Measurements from ENCODE around the gene ADH4.

Gene ADH4

DNA sequence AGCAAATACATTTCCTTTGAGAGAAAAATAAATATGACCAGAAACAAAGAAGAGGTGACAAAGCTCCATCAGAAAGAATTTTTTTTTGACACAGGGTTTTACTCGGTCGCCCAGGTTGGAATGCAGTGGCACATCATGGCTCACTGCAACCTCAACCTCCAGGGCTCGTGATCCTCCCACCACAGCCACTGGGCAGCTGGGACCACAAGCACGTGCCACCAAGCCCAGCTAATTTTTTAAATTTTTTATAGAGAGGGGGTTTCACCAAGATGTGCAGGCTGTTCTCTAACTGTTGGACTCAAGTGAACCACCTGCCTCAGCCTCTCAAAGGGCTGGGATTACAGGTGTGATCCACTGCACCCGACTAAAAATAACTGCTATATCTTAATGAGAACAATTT, 65.8 kb downstream of the ADH4 start:
- no peak for ATAC-seq

DNA sequence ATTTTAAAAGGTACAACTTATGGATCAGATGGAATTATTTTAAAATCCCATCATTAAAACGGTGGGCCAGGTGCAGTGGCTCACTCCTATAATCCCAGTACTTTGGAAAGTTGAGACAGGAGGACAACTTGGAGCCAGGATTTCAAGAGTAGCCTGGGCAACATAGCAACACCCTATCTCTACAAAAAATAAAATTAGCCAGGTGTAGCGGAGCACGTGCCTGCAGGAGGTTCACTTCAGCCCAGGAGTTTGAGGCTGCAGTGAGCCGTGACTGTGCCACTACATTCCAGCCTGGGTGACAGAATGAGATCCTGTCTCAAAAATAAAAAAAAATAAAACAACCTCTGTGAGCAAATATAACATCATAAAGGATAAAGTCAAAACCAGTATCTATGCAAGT, 66.9 kb downstream of the ADH4 start:
- no peak for TF ChIP-seq SNAI2 (CRISPR knock-in tag; IDR thresholded peaks at IDR 0.05)
- TF ChIP-seq, protein P1, sequence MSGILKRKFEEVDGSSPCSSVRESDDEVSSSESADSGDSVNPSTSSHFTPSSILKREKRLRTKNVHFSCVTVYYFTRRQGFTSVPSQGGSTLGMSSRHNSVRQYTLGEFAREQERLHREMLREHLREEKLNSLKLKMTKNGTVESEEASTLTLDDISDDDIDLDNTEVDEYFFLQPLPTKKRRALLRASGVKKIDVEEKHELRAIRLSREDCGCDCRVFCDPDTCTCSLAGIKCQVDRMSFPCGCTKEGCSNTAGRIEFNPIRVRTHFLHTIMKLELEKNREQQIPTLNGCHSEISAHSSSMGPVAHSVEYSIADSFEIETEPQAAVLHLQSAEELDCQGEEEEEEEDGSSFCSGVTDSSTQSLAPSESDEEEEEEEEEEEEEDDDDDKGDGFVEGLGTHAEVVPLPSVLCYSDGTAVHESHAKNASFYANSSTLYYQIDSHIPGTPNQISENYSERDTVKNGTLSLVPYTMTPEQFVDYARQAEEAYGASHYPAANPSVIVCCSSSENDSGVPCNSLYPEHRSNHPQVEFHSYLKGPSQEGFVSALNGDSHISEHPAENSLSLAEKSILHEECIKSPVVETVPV (CRISPR knock-in tag; IDR thresholded peaks at IDR 0.05): no peak
- TF ChIP-seq ZNF70 (CRISPR knock-in tag; IDR thresholded peaks at IDR 0.05): no peak
- ATAC-seq: no peak

More for the DNA sequence above, 65.8 kb downstream of the ADH4 start:
- TF ChIP-seq GLIS3 (CRISPR knock-in tag; IDR thresholded peaks at IDR 0.05) (no peak), TOX (CRISPR knock-in tag; IDR thresholded peaks at IDR 0.05; ENCODE audit: borderline replicate concordance) (no peak)

DNA sequence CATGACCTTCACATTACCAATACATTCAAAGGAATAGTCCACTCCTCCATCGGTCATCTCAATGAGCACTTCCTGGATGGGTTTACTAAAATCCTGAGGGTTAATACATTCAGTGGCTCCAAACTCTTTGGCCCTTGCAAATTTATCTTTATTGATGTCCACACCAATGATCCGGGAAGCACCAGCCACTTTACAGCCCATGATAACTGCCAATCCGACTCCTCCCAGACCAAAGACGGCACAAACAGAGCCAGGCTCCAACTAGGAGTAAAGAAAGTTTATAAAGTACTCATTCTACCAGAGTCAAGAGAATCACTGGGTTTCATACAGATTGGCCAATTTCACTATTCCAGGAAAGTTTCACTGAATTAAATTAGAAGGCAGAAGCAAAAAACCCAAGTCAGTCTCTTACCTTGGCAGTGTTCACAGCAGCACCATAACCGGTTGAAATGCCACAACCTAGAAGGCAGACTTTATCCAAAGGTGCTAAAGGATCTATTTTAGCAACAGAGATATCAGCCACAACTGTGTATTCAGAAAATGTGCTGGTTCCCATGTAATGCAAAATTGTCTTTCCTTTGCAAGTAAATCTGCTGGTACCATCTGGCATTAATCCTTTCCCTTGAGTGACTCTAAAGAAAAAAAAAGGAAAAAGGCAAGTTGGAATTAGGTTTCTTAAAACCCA, 67.7 kb downstream of the ADH4 start:
- no peak for ATAC-seq
- TF ChIP-seq ZFP3 (CRISPR knock-in tag; IDR thresholded peaks at IDR 0.05): no peak
- TF ChIP-seq PPARA (CRISPR knock-in tag; IDR thresholded peaks at IDR 0.05; ENCODE audit: borderline replicate concordance): no peak
- TF ChIP-seq SNAI2 (CRISPR knock-in tag; IDR thresholded peaks at IDR 0.05): no peak
- TF ChIP-seq ZC3H10 (CRISPR knock-in tag; IDR thresholded peaks at IDR 0.05): no peak
- no peak for TF ChIP-seq ISL1 (CRISPR knock-in tag; IDR thresholded peaks at IDR 0.05)
- TF ChIP-seq ZFP30 (CRISPR knock-in tag; IDR thresholded peaks at IDR 0.05): no peak
- TF ChIP-seq, protein P2, sequence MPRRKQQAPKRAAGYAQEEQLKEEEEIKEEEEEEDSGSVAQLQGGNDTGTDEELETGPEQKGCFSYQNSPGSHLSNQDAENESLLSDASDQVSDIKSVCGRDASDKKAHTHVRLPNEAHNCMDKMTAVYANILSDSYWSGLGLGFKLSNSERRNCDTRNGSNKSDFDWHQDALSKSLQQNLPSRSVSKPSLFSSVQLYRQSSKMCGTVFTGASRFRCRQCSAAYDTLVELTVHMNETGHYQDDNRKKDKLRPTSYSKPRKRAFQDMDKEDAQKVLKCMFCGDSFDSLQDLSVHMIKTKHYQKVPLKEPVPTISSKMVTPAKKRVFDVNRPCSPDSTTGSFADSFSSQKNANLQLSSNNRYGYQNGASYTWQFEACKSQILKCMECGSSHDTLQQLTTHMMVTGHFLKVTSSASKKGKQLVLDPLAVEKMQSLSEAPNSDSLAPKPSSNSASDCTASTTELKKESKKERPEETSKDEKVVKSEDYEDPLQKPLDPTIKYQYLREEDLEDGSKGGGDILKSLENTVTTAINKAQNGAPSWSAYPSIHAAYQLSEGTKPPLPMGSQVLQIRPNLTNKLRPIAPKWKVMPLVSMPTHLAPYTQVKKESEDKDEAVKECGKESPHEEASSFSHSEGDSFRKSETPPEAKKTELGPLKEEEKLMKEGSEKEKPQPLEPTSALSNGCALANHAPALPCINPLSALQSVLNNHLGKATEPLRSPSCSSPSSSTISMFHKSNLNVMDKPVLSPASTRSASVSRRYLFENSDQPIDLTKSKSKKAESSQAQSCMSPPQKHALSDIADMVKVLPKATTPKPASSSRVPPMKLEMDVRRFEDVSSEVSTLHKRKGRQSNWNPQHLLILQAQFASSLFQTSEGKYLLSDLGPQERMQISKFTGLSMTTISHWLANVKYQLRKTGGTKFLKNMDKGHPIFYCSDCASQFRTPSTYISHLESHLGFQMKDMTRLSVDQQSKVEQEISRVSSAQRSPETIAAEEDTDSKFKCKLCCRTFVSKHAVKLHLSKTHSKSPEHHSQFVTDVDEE (CRISPR knock-in tag; IDR thresholded peaks at IDR 0.05): no peak
- no peak for TF ChIP-seq ZNF8 (CRISPR knock-in tag; IDR thresholded peaks at IDR 0.05)
- TF ChIP-seq CSDC2 (CRISPR knock-in tag; IDR thresholded peaks at IDR 0.05): no peak
- TF ChIP-seq, protein P3, sequence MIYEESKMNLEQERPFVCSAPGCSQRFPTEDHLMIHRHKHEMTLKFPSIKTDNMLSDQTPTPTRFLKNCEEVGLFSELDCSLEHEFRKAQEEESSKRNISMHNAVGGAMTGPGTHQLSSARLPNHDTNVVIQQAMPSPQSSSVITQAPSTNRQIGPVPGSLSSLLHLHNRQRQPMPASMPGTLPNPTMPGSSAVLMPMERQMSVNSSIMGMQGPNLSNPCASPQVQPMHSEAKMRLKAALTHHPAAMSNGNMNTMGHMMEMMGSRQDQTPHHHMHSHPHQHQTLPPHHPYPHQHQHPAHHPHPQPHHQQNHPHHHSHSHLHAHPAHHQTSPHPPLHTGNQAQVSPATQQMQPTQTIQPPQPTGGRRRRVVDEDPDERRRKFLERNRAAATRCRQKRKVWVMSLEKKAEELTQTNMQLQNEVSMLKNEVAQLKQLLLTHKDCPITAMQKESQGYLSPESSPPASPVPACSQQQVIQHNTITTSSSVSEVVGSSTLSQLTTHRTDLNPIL (CRISPR knock-in tag; IDR thresholded peaks at IDR 0.05; ENCODE audit: low read depth): no peak
- no peak for TF ChIP-seq ZNF70 (CRISPR knock-in tag; IDR thresholded peaks at IDR 0.05)
- TF ChIP-seq TCF4 (CRISPR knock-in tag; IDR thresholded peaks at IDR 0.05; ENCODE audit: borderline replicate concordance): no peak

DNA sequence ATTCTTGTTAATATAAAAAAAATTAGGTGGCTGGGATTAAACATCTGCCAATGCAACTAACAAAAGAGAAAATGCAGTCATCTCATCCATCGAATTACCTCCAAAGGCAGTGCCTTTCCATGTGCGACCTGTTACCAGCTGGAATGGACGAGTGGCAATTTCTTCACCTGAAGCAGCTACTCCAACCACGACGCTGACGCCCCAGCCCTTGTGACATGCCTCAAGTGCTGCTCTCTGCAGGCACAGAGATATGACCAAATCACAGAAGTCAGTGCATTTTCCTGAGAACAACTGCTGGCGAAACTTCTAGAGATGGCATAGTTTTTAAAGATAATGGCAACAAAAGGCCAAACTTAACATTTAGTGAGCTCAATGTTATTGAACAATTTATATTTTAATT, 69.3 kb downstream of the ADH4 start:
- ATAC-seq: no peak
- TF ChIP-seq, protein P3 (CRISPR knock-in tag; IDR thresholded peaks at IDR 0.05; ENCODE audit: low read depth): no peak
- TF ChIP-seq ZFP3 (CRISPR knock-in tag; IDR thresholded peaks at IDR 0.05) (no peak), PPARA (CRISPR knock-in tag; IDR thresholded peaks at IDR 0.05; ENCODE audit: borderline replicate concordance) (no peak), ZNF70 (CRISPR knock-in tag; IDR thresholded peaks at IDR 0.05) (no peak), ZC3H10 (CRISPR knock-in tag; IDR thresholded peaks at IDR 0.05) (no peak), ESRRG (CRISPR knock-in tag; IDR thresholded peaks at IDR 0.05) (no peak), ZFP30 (CRISPR knock-in tag; IDR thresholded peaks at IDR 0.05) (no peak)

All from SK-N-SH treated with all-trans-retinoic acid at 6 μM for 48 hours (cell line).